GM21786 (cell line): ENCODE data around the gene RGMB.

Experiments used
- ATAC-seq: cut with Tn5 transposase; IDR thresholded peaks from one replicate; pipeline ENCODE4 v1.9.1; 2021; ENCODE audit not compliant: unreplicated experiment

RGMB gene

GRCh38 chr5:98767581-98767980, 5.9 kb upstream of the RGMB start:
- ATAC-seq: no peak

GRCh38 chr5:98768160-98768959, 5.1 kb upstream of the RGMB start:
- peak; percentile 39 for ATAC-seq

- no peak for ATAC-seq
Measured at GRCh38 chr5:98768960-98769209, 4.6 kb upstream of the RGMB start.

GRCh38 chr5:98769210-98769958, 4.1 kb upstream of the RGMB start:
- no peak for ATAC-seq

- no peak for ATAC-seq
Measured at GRCh38 chr5:98769959-98770208, 3.6 kb upstream of the RGMB start.

- no peak for ATAC-seq
Measured at GRCh38 chr5:98770209-98770910, 3.1 kb upstream of the RGMB start.

- ATAC-seq: no peak
Measured at GRCh38 chr5:98770911-98771322, 2.5 kb upstream of the RGMB start.

GRCh38 chr5:98771382-98772109, 1.9 kb upstream of the RGMB start:
- no peak for ATAC-seq

- peak; percentile 10 for ATAC-seq
Measured at GRCh38 chr5:98772415-98773213, 849 bp upstream of the RGMB start.

GRCh38 chr5:98773214-98773463, 324 bp upstream of the RGMB start:
- ATAC-seq: no peak

- peak; percentile 19 for ATAC-seq
Measured at GRCh38 chr5:98774192-98775033, 950 bp downstream of the RGMB start.

- no peak for ATAC-seq
Measured at GRCh38 chr5:98775246-98776065, 2.0 kb downstream of the RGMB start.

GRCh38 chr5:98776066-98776705, 2.7 kb downstream of the RGMB start:
- ATAC-seq: no peak

GRCh38 chr5:98777295-98777694, 3.8 kb downstream of the RGMB start:
- ATAC-seq: no peak

GRCh38 chr5:98779264-98779877, 5.9 kb downstream of the RGMB start:
- ATAC-seq: no peak

GRCh38 chr5:98780390-98780789, 6.9 kb downstream of the RGMB start:
- ATAC-seq: no peak

GRCh38 chr5:98781520-98781919, 8.1 kb downstream of the RGMB start:
- no peak for ATAC-seq

GRCh38 chr5:98781964-98782363, 8.5 kb downstream of the RGMB start:
- no peak for ATAC-seq
